Activated naive CD4-positive, alpha-beta T cell treated with anti-CD3 and anti-CD28 coated beads, Interleukin-2, amount 10 ng/mL, durations not matched to agents 7 days and 5 days (primary cell): ENCODE results near the gene HGF.

Source experiments
- CTCF ChIA-PET: fragments of 350-600 bp; sonication (Branson Sonifier 250); formaldehyde crosslinking; loops from one replicate; lab custom pipeline; 2021; ENCODE audit warnings: antibody characterized with exemption; lab: Charles Lee
- DNase-seq: peaks from one replicate; pipeline ENCODE4 v3.0.0-alpha.2; 2020
- H3K27ac Mint-ChIP-seq: one replicate; pipeline ENCODE4 v1.8.0; 2021; ENCODE audit warnings: mild to moderate bottlenecking, moderate library complexity, mixed read lengths
- H3K27me3 Mint-ChIP-seq: one replicate; pipeline ENCODE4 v1.8.0; 2021; ENCODE audit warnings: mild to moderate bottlenecking, mixed read lengths
- H3K36me3 Mint-ChIP-seq: one replicate; pipeline ENCODE4 v1.8.0; 2021; ENCODE audit warnings: mixed read lengths
- H3K4me1 Mint-ChIP-seq: one replicate; pipeline ENCODE4 v1.8.0; 2021; ENCODE audit warnings: mixed read lengths
- H3K4me3 Mint-ChIP-seq: one replicate; pipeline ENCODE4 v1.8.0; 2021; ENCODE audit warnings: mild to moderate bottlenecking, moderate library complexity, mixed read lengths
- H3K9me3 Mint-ChIP-seq: one replicate; pipeline ENCODE4 v1.8.0; 2021; ENCODE audit warnings: mixed read lengths

HGF gene

DNA sequence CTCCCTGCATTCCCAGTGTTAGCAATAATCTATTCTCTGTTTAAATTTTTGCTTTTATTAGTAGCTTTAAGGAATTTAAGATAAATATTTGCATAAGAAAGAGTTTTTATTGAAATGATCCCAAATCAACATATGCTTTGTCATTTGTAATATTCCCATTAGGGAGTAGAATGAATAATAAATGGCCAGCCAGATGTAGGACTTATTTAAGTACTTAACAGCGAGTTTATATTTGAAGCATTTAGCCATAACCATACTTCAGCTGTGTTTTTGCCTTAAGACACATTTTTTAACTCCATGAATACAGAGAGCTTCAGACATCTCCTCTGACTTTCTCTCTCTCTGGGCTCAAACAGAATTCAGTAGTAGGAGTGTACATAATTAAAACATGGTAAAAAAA is 103.6 kb downstream of the HGF start:
- Mint-ChIP-seq H3K9me3 (peaks cover 2% of the 10 kb centered on the region), H3K4me3 (no peak overlapping the region), H3K27me3 (no peaks in the 10 kb centered on the region), H3K27ac (no peak overlapping the region), H3K4me1 (no peaks in the 10 kb centered on the region), H3K36me3 (no peaks in the 10 kb centered on the region)
- CTCF ChIA-PET: no interaction called here
- no peak for DNase-seq

GRCh38 chr7:81665236-81665635 is 104.6 kb downstream of the HGF start:
- Mint-ChIP-seq H3K36me3 (no peaks in the 10 kb centered on the region), H3K27ac (no peak overlapping the region), H3K9me3 (peaks cover 2% of the 10 kb centered on the region), H3K27me3 (no peaks in the 10 kb centered on the region), H3K4me3 (no peak overlapping the region), H3K4me1 (no peaks in the 10 kb centered on the region)
- CTCF ChIA-PET: no interaction called here
- DNase-seq: no peak

DNA sequence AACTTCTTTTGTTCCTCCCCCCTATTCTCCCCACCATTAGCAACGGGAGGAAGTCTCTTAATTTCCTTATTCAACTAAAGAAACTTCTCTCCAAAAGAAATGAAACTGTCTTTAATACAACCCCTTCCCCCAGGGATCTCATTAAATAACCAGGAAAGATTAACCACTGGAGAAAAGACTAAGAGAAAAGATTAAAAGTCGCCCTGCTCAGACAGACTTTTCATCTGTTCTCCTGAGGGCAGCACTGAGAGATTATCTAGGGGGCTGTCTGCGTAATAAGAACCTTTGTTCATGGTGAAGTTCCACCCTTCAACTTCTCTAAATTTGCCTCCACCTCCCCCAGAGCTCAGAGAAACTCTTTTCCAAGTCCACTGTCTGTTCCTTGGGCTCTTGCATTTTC is 105.5 kb downstream of the HGF start:
- Mint-ChIP-seq H3K9me3 (peaks cover 2% of the 10 kb centered on the region), H3K27me3 (no peaks in the 10 kb centered on the region), H3K36me3 (no peaks in the 10 kb centered on the region), H3K27ac (no peak overlapping the region), H3K4me3 (no peak overlapping the region), H3K4me1 (no peaks in the 10 kb centered on the region)
- CTCF ChIA-PET: no interaction called here
- DNase-seq: no peak

GRCh38 chr7:81662531-81662930 is 107.3 kb downstream of the HGF start:
- Mint-ChIP-seq H3K36me3 (no peaks in the 10 kb centered on the region), H3K27me3 (no peaks in the 10 kb centered on the region), H3K9me3 (no peaks in the 10 kb centered on the region), H3K27ac (no peak overlapping the region), H3K4me1 (no peaks in the 10 kb centered on the region), H3K4me3 (no peak overlapping the region)
- DNase-seq: no peak
- CTCF ChIA-PET: no interaction called here

DNA sequence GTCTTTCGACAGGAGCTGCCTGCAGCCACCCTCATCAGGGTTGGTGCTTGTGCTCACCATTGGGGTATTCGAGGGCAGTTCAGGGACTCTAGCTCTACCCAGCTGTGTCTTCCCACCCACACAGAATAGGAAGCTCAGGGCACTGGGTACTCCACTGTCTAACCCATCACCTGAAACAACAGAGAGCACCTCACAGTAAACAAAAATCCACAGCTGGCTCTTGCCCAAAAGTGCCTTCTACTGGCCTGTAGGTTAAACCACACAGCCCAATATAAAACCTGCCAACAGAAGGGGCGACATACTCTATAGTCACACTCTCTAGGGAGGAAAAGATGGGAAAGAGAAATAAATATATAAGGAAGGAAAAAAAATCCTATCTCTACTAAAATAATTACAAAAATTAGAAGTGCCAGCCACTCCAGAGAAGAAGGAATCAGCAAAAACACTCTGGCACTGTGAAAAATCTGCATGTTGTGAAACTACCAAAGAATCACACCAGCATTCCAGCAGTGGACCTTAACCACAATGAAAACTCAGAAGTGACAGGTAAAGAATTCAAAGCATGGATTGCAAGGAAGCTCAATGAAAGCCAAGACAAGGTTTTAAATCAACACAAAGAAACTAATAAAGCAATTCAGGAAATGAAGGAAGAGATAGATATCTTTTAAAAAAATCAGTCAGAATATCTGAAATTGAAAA is 110.0 kb downstream of the HGF start:
- Mint-ChIP-seq H3K27ac (no peak overlapping the region), H3K27me3 (no peaks in the 10 kb centered on the region), H3K4me3 (no peak overlapping the region), H3K36me3 (no peaks in the 10 kb centered on the region), H3K4me1 (no peaks in the 10 kb centered on the region), H3K9me3 (peaks cover 2% of the 10 kb centered on the region)
- CTCF ChIA-PET: no interaction called here
- no peak for DNase-seq

- peaks cover 2% of the 10 kb centered on the region for H3K9me3 Mint-ChIP-seq
- CTCF ChIA-PET: no interaction called here
- H3K4me1 Mint-ChIP-seq: no peaks in the 10 kb centered on the region
- DNase-seq: no peak
- H3K36me3 Mint-ChIP-seq: no peaks in the 10 kb centered on the region
- no peaks in the 10 kb centered on the region for H3K27me3 Mint-ChIP-seq
- H3K4me3 Mint-ChIP-seq: no peak overlapping the region
- H3K27ac Mint-ChIP-seq: no peak overlapping the region
Observed at GRCh38 chr7:81657551-81657950, 112.3 kb downstream of the HGF start.

- Mint-ChIP-seq H3K4me1 (no peaks in the 10 kb centered on the region), H3K27ac (no peak overlapping the region), H3K36me3 (no peaks in the 10 kb centered on the region), H3K27me3 (no peaks in the 10 kb centered on the region), H3K9me3 (peaks cover 11% of the 10 kb centered on the region), H3K4me3 (no peak overlapping the region)
- DNase-seq: no peak
- CTCF ChIA-PET: no interaction called here
Observed at GRCh38 chr7:81655271-81655670, 114.6 kb downstream of the HGF start.

- Mint-ChIP-seq H3K27me3 (no peaks in the 10 kb centered on the region), H3K9me3 (peaks cover 14% of the 10 kb centered on the region), H3K4me3 (no peak overlapping the region), H3K36me3 (no peaks in the 10 kb centered on the region), H3K27ac (no peak overlapping the region), H3K4me1 (no peaks in the 10 kb centered on the region)
- CTCF ChIA-PET: no interaction called here
- DNase-seq: no peak
Observed at GRCh38 chr7:81652225-81652624, 117.6 kb downstream of the HGF start.
